DND-41 (cell line): ENCODE data around the gene GFOD2.

Experiments
- EZH2 ChIP-seq: IDR thresholded peaks from 3 replicates; pipeline ENCODE4 v1.6.1; 2012; ENCODE audit warnings: borderline replicate concordance, low read depth, mild to moderate bottlenecking, moderate library complexity, low read length, inconsistent platforms; ENCODE audit not compliant: severe bottlenecking
- TF ChIP-seq, protein P1 (sequence below): IDR thresholded peaks from 2 replicates; pipeline ENCODE4 v1.5.1; 2012; ENCODE audit warnings: borderline replicate concordance, low read length, moderate library complexity, mild to moderate bottlenecking; ENCODE audit not compliant: poor library complexity, severe bottlenecking; ENCODE audit errors: extremely low read depth

DNA sequence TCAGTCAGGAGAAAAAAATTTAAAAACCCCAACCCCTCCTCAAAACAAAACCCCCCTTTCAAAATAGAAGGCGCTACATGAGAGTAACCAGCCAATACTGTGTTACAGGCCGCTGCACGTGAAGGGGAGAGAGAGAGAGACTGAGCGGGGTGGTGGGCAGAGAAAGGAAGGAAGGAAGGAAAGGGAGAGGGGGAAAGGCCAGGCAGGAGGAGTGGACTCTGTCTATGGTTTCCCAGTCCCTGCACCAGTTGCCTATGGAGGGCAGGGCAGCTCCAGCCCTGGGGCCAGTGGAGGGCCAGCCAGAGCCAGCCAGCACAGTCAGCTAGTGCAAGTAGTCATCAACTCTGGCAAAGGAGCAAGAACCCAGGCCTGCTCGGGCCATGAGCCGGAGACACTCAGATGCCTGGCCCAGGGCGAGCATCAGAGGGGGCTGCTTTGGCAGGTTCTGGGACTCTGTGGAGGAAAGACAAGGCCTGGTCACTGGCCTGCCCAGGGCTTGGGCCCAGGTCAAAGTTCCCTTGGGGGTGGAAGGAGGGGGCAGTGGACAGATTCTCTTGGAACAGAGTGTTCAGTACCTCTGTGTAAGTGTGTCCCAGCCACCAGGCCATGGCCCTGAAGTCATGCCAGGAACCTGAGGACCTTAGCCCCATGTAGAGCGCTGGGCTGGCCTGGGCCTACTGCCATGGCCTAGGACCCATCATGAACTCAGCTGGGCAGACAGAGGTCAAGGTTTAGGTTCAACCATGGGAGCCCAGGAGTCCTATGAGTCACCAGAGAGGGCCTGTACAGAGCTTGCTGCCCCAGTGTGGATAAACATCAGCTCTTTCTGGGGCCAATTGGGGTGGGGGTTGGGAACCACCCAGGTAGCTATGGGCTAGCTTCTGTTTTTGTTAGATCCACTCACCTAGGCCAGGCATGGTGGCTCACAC, 7.3 kb upstream of the GFOD2 start:
- TF ChIP-seq, protein P1, sequence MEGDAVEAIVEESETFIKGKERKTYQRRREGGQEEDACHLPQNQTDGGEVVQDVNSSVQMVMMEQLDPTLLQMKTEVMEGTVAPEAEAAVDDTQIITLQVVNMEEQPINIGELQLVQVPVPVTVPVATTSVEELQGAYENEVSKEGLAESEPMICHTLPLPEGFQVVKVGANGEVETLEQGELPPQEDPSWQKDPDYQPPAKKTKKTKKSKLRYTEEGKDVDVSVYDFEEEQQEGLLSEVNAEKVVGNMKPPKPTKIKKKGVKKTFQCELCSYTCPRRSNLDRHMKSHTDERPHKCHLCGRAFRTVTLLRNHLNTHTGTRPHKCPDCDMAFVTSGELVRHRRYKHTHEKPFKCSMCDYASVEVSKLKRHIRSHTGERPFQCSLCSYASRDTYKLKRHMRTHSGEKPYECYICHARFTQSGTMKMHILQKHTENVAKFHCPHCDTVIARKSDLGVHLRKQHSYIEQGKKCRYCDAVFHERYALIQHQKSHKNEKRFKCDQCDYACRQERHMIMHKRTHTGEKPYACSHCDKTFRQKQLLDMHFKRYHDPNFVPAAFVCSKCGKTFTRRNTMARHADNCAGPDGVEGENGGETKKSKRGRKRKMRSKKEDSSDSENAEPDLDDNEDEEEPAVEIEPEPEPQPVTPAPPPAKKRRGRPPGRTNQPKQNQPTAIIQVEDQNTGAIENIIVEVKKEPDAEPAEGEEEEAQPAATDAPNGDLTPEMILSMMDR = no peak
- TF ChIP-seq EZH2 = no peak
